Fibroblast of pulmonary artery (primary cell): ENCODE results near the gene PRMT7.
A peak's percentile ranks its signal among the peaks of the same experiment; 100 is the strongest.

Experiments
- DNase-seq: peaks from one replicate; pipeline ENCODE4 v3.0.0-alpha.2; 2010; ENCODE audit warnings: low read depth
- H3K4me3 ChIP-seq: replicated peaks from 2 replicates; pipeline ENCODE4 v1.5.1; 2011; ENCODE audit warnings: low read depth, mild to moderate bottlenecking, control low read depth, low read length, moderate library complexity
- CTCF ChIP-seq: IDR thresholded peaks from 2 replicates; pipeline ENCODE4 v1.5.1; 2011; ENCODE audit warnings: mild to moderate bottlenecking, control low read depth, low read length, inconsistent platforms; ENCODE audit errors: missing control alignments

Gene PRMT7

GRCh38 chr16:68389750-68390371, 79.0 kb downstream of the PRMT7 start:
- no peak for TF ChIP-seq CTCF
- DNase-seq = no peak
- H3K4me3 ChIP-seq = no peak overlapping the region

- no peak overlapping the region for H3K4me3 ChIP-seq
- no peak for DNase-seq
- no peak for TF ChIP-seq CTCF
Measured at GRCh38 chr16:68393333-68393732, 82.5 kb downstream of the PRMT7 start.

GRCh38 chr16:68395167-68395786, 84.5 kb downstream of the PRMT7 start:
- TF ChIP-seq CTCF = no peak
- DNase-seq = no peak

GRCh38 chr16:68395815-68396214, 85.0 kb downstream of the PRMT7 start:
- no peak for DNase-seq
- no peak for TF ChIP-seq CTCF

More at GRCh38 chr16:68395167-68395786, 84.5 kb downstream of the PRMT7 start:
- H3K4me3 ChIP-seq = no peak overlapping the region

GRCh38 chr16:68396481-68396880, 85.7 kb downstream of the PRMT7 start:
- TF ChIP-seq CTCF = peak; percentile 64
- H3K4me3 ChIP-seq = no peak overlapping the region
- peak; percentile 57 for DNase-seq

More at GRCh38 chr16:68395815-68396214, 85.0 kb downstream of the PRMT7 start:
- H3K4me3 ChIP-seq = no peak overlapping the region

GRCh38 chr16:68397710-68398201, 86.9 kb downstream of the PRMT7 start:
- DNase-seq = no peak
- no peak for TF ChIP-seq CTCF

More at GRCh38 chr16:68397710-68398201, 86.9 kb downstream of the PRMT7 start:
- no peak overlapping the region for H3K4me3 ChIP-seq
